ENCODE data around the gene GHR.
"Not testable (repeated sequence)": the region's sequence is repeated elsewhere in the genome, so short reads cannot be mapped to it uniquely, and the experiment has no call there.

GHR gene

GRCh38 chr5:42566652-42567295 lies 143.5 kb downstream of the GHR start:
- no peak overlapping the region for H3K4me3 ChIP-seq (ENCODE audit: insufficient read length, low read depth)
- TF ChIP-seq SUZ12 (IDR thresholded peaks at IDR 0.05; ENCODE audit: extremely low read depth, insufficient read depth, insufficient read length) (no peak), ZNF274 (IDR thresholded peaks at IDR 0.05; ENCODE audit: low read depth, low read length) (no peak), YY1 (IDR thresholded peaks at IDR 0.05; ENCODE audit: insufficient read depth, insufficient read length) (no peak)
- no peaks in the 10 kb centered on the region for H3K9me3 ChIP-seq (ENCODE audit: insufficient read depth, low read length)
- no peaks in the 10 kb centered on the region for H3K4me1 ChIP-seq (ENCODE audit: insufficient read depth, insufficient read length)
- no peak overlapping the region for H3K9ac ChIP-seq (ENCODE audit: insufficient read length, low read depth)
- no peaks in the 10 kb centered on the region for H3K36me3 ChIP-seq (ENCODE audit: insufficient read depth, insufficient read length, low read length)
- no peak for DNase-seq (ENCODE audit: low read depth, low spot score)
- no peaks in the 10 kb centered on the region for H3K27me3 ChIP-seq (ENCODE audit: insufficient read depth, insufficient read length)

GRCh38 chr5:42569325-42569724 lies 146.1 kb downstream of the GHR start:
- no peaks in the 10 kb centered on the region for H3K9me3 ChIP-seq (ENCODE audit: insufficient read depth, low read length)
- no peak overlapping the region for H3K9ac ChIP-seq (ENCODE audit: insufficient read length, low read depth)
- no peaks in the 10 kb centered on the region for H3K36me3 ChIP-seq (ENCODE audit: insufficient read depth, insufficient read length, low read length)
- H3K4me3 ChIP-seq (ENCODE audit: insufficient read length, low read depth): no peak overlapping the region
- no peak for TF ChIP-seq ZNF274 (IDR thresholded peaks at IDR 0.05; ENCODE audit: low read depth, low read length)
- TF ChIP-seq YY1 (IDR thresholded peaks at IDR 0.05; ENCODE audit: insufficient read depth, insufficient read length): no peak
- TF ChIP-seq SUZ12 (IDR thresholded peaks at IDR 0.05; ENCODE audit: extremely low read depth, insufficient read depth, insufficient read length): no peak
- H3K4me1 ChIP-seq (ENCODE audit: insufficient read depth, insufficient read length): no peaks in the 10 kb centered on the region
- no peak for DNase-seq (ENCODE audit: low read depth, low spot score)
- no peaks in the 10 kb centered on the region for H3K27me3 ChIP-seq (ENCODE audit: insufficient read depth, insufficient read length)

GRCh38 chr5:42569953-42570548 lies 146.8 kb downstream of the GHR start:
- Histone ChIP-seq H3K27me3 (ENCODE audit: insufficient read depth, insufficient read length) (no peaks in the 10 kb centered on the region), H3K36me3 (ENCODE audit: insufficient read depth, insufficient read length, low read length) (no peaks in the 10 kb centered on the region), H3K4me3 (ENCODE audit: insufficient read length, low read depth) (no peak overlapping the region), H3K9me3 (ENCODE audit: insufficient read depth, low read length) (no peaks in the 10 kb centered on the region), H3K4me1 (ENCODE audit: insufficient read depth, insufficient read length) (no peaks in the 10 kb centered on the region), H3K9ac (ENCODE audit: insufficient read length, low read depth) (no peak overlapping the region)
- DNase-seq (ENCODE audit: low read depth, low spot score): no peak
- TF ChIP-seq YY1 (IDR thresholded peaks at IDR 0.05; ENCODE audit: insufficient read depth, insufficient read length) (no peak), ZNF274 (IDR thresholded peaks at IDR 0.05; ENCODE audit: low read depth, low read length) (no peak), SUZ12 (IDR thresholded peaks at IDR 0.05; ENCODE audit: extremely low read depth, insufficient read depth, insufficient read length) (no peak)

GRCh38 chr5:42570966-42571960 lies 148.0 kb downstream of the GHR start:
- H3K4me3 ChIP-seq (ENCODE audit: insufficient read length, low read depth): no peak overlapping the region
- no peak for DNase-seq (ENCODE audit: low read depth, low spot score)

GRCh38 chr5:42572313-42572712 lies 149.1 kb downstream of the GHR start:
- Histone ChIP-seq H3K9me3 (ENCODE audit: insufficient read depth, low read length) (no peaks in the 10 kb centered on the region), H3K36me3 (ENCODE audit: insufficient read depth, insufficient read length, low read length) (no peaks in the 10 kb centered on the region), H3K9ac (ENCODE audit: insufficient read length, low read depth) (no peak overlapping the region), H3K27me3 (ENCODE audit: insufficient read depth, insufficient read length) (no peaks in the 10 kb centered on the region), H3K4me3 (ENCODE audit: insufficient read length, low read depth) (no peak overlapping the region), H3K4me1 (ENCODE audit: insufficient read depth, insufficient read length) (no peaks in the 10 kb centered on the region)
- TF ChIP-seq SUZ12 (IDR thresholded peaks at IDR 0.05; ENCODE audit: extremely low read depth, insufficient read depth, insufficient read length): no peak
- TF ChIP-seq ZNF274 (IDR thresholded peaks at IDR 0.05; ENCODE audit: low read depth, low read length): no peak
- TF ChIP-seq YY1 (IDR thresholded peaks at IDR 0.05; ENCODE audit: insufficient read depth, insufficient read length): no peak
- DNase-seq (ENCODE audit: low read depth, low spot score): no peak

More at GRCh38 chr5:42570966-42571960, 148.0 kb downstream of the GHR start:
- TF ChIP-seq ZNF274 (IDR thresholded peaks at IDR 0.05; ENCODE audit: low read depth, low read length) (no peak), SUZ12 (IDR thresholded peaks at IDR 0.05; ENCODE audit: extremely low read depth, insufficient read depth, insufficient read length) (no peak), YY1 (IDR thresholded peaks at IDR 0.05; ENCODE audit: insufficient read depth, insufficient read length) (no peak)
- Histone ChIP-seq H3K36me3 (ENCODE audit: insufficient read depth, insufficient read length, low read length) (no peaks in the 10 kb centered on the region), H3K9me3 (ENCODE audit: insufficient read depth, low read length) (no peaks in the 10 kb centered on the region), H3K27me3 (ENCODE audit: insufficient read depth, insufficient read length) (no peaks in the 10 kb centered on the region), H3K9ac (ENCODE audit: insufficient read length, low read depth) (no peak overlapping the region), H3K4me1 (ENCODE audit: insufficient read depth, insufficient read length) (no peaks in the 10 kb centered on the region)

GRCh38 chr5:42573386-42573785 lies 150.1 kb downstream of the GHR start:
- TF ChIP-seq ZNF274 (IDR thresholded peaks at IDR 0.05; ENCODE audit: low read depth, low read length): no peak
- TF ChIP-seq SUZ12 (IDR thresholded peaks at IDR 0.05; ENCODE audit: extremely low read depth, insufficient read depth, insufficient read length): no peak
- TF ChIP-seq YY1 (IDR thresholded peaks at IDR 0.05; ENCODE audit: insufficient read depth, insufficient read length): no peak
- Histone ChIP-seq H3K27me3 (ENCODE audit: insufficient read depth, insufficient read length) (no peaks in the 10 kb centered on the region), H3K4me1 (ENCODE audit: insufficient read depth, insufficient read length) (no peaks in the 10 kb centered on the region), H3K36me3 (ENCODE audit: insufficient read depth, insufficient read length, low read length) (no peaks in the 10 kb centered on the region), H3K9ac (ENCODE audit: insufficient read length, low read depth) (no peak overlapping the region), H3K9me3 (ENCODE audit: insufficient read depth, low read length) (no peaks in the 10 kb centered on the region), H3K4me3 (ENCODE audit: insufficient read length, low read depth) (no peak overlapping the region)
- DNase-seq (ENCODE audit: low read depth, low spot score): no peak

- H3K36me3 ChIP-seq (ENCODE audit: insufficient read depth, insufficient read length, low read length); H3K4me3 ChIP-seq (ENCODE audit: insufficient read length, low read depth); DNase-seq (ENCODE audit: low read depth, low spot score); H3K27me3 ChIP-seq (ENCODE audit: insufficient read depth, insufficient read length); H3K9me3 ChIP-seq (ENCODE audit: insufficient read depth, low read length); H3K4me1 ChIP-seq (ENCODE audit: insufficient read depth, insufficient read length); H3K9ac ChIP-seq (ENCODE audit: insufficient read length, low read depth): not testable (repeated sequence)
Observed at GRCh38 chr5:42575914-42576313, 152.7 kb downstream of the GHR start.

GRCh38 chr5:42578901-42579300 lies 155.7 kb downstream of the GHR start:
- H3K9me3 ChIP-seq (ENCODE audit: insufficient read depth, low read length); H3K4me3 ChIP-seq (ENCODE audit: insufficient read length, low read depth); H3K9ac ChIP-seq (ENCODE audit: insufficient read length, low read depth); H3K4me1 ChIP-seq (ENCODE audit: insufficient read depth, insufficient read length); H3K27me3 ChIP-seq (ENCODE audit: insufficient read depth, insufficient read length); H3K36me3 ChIP-seq (ENCODE audit: insufficient read depth, insufficient read length, low read length); DNase-seq (ENCODE audit: low read depth, low spot score): not testable (repeated sequence)

Data from NT2/D1 (cell line).